ENCODE measurements around the gene SAP130.

Gene SAP130

GRCh38 chr2:127935337-127935736 is 92.5 kb downstream of the SAP130 start:
- no peak overlapping the region for H3K4me3 ChIP-seq (replicated peaks in 1 of 2; ENCODE audit: low read depth in 2 of 2, low read length in 2 of 2)
- no peak for DNase-seq (ENCODE audit: low read depth in 2 of 2)
- TF ChIP-seq CTCF (IDR thresholded peaks at IDR 0.05; ENCODE audit: low read depth, low read length) = no peak

GRCh38 chr2:127932199-127932876 is 95.5 kb downstream of the SAP130 start:
- H3K4me3 ChIP-seq (replicated peaks in 1 of 2; ENCODE audit: low read depth in 2 of 2, low read length in 2 of 2) = no peak overlapping the region
- DNase-seq (ENCODE audit: low read depth in 2 of 2) = peak; percentile 36 to 76
- TF ChIP-seq CTCF (IDR thresholded peaks at IDR 0.05; ENCODE audit: low read depth, low read length) = no peak

- no peak for DNase-seq (ENCODE audit: low read depth in 2 of 2)
- H3K4me3 ChIP-seq (replicated peaks in 1 of 2; ENCODE audit: low read depth in 2 of 2, low read length in 2 of 2) = no peak overlapping the region
- no peak for TF ChIP-seq CTCF (IDR thresholded peaks at IDR 0.05; ENCODE audit: low read depth, low read length)
Measured at GRCh38 chr2:127929449-127929848, 98.4 kb downstream of the SAP130 start.

GRCh38 chr2:127927384-127927783 is 100.5 kb downstream of the SAP130 start:
- H3K4me3 ChIP-seq (replicated peaks in 1 of 2; ENCODE audit: low read depth in 2 of 2, low read length in 2 of 2) = no peak overlapping the region
- TF ChIP-seq CTCF (IDR thresholded peaks at IDR 0.05; ENCODE audit: low read depth, low read length) = no peak
- no peak for DNase-seq (ENCODE audit: low read depth in 2 of 2)

- DNase-seq (ENCODE audit: low read depth in 2 of 2) = peak; percentile 5 to 45
- no peak overlapping the region for H3K4me3 ChIP-seq (replicated peaks in 1 of 2; ENCODE audit: low read depth in 2 of 2, low read length in 2 of 2)
- TF ChIP-seq CTCF (IDR thresholded peaks at IDR 0.05; ENCODE audit: low read depth, low read length) = no peak
Measured at GRCh38 chr2:127917916-127918315, 109.9 kb downstream of the SAP130 start.

- peak in 1 of 2 donors; percentile 21 for DNase-seq (ENCODE audit: low read depth in 2 of 2)
- no peak for TF ChIP-seq CTCF (IDR thresholded peaks at IDR 0.05; ENCODE audit: low read depth, low read length)
Measured at GRCh38 chr2:127913808-127914457, 113.9 kb downstream of the SAP130 start.

More at GRCh38 chr2:127913808-127914457, 113.9 kb downstream of the SAP130 start:
- no peak overlapping the region for H3K4me3 ChIP-seq (replicated peaks in 1 of 2; ENCODE audit: low read depth in 2 of 2, low read length in 2 of 2)

All from cardiac fibroblast (primary cell).